NCI-H1092 (cell line): Measurements from ENCODE around the gene PPP1R3G.

Experiments
- DNase-seq: peaks from one replicate; lab custom pipeline; 2025; lab: John Stamatoyannopoulos, UW

Gene PPP1R3G

DNA sequence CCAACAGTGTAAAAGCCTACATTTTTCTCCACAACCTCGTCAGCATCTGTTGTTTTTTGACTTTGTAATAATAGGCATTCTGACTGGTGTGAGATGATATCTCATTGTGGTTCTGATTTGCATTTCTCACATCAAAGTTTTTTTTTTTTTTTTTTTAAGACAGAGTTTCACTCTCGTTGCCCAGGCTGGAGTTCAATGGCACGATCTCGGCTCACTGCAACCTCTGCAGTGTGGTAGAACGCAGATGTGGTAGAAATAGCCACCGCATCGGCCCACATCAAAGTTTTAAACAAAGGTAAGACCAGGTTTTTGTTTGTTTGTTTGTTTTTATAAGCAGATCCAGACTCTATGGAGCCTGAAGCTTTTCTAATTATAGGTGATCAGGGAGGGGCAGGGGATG lies 12.7 kb upstream of the PPP1R3G start:
- DNase-seq, result no peak

- DNase-seq, result no peak
These were observed 11.1 kb upstream of the PPP1R3G start for GRCh38 chr6:5073992-5074391.

DNA sequence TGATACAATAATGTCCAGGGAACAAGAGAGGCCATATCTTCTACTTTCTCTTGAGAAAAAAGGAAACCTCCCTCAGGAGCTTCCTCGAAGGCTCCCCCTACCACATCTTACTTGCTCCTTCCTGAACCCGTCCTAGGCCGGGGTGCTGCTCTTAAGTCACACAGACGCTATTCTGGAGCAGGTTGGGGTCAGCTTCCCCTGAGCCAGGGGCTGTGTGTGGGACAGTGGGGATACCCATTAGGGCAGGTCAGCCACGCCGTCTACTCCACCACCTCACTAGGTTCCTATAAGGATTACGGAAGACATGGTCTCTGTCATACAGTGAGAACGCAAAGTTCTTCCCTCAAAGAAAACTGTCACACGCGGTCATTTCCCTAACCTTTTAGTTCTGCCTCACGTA lies 8.2 kb upstream of the PPP1R3G start:
- DNase-seq, result no peak

DNA sequence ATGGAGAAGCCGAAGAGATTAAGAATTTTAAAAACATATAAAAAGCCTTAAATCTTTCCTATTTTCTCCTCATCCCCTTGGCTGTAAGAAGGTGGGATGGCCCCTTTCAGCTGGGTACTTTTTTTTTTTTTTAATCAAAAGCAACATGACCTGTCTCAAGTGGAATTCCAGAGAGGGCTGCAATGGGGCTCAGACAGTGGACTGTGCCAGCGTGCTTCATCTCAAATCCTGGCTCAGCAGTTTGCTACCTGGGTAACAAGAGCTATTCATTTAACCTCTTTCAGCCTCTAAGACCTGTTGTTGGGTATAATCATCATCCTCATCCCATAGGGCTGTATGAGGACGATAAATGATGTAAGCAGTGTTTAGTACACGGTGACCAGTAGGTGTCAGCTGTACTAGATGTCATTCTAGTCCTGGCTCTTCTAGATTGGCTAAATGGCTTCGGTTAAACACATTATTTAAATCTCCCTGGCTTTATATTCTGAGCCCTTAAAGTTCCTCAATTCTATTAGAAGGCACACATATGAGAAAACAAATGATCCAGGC lies 6.9 kb upstream of the PPP1R3G start:
- no peak for DNase-seq

DNA sequence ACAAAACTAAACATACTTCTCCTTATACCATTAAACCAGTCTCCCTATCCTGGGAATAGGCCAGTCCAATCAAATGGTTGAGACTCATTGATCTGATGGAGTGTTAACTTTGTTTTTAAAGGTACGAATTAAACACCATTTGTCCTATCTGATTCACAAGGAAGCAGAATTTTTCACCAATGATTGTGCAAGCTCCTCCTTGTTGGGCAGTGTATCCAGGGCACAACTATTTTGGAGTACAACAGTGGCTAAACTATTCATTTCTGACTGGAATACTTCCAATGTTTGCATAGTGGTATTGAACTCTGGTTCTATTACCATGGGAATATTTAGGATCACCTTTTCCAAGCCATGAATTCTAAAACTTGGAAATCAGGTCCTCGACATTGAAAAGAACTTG lies 5.4 kb upstream of the PPP1R3G start:
- no peak for DNase-seq

DNA sequence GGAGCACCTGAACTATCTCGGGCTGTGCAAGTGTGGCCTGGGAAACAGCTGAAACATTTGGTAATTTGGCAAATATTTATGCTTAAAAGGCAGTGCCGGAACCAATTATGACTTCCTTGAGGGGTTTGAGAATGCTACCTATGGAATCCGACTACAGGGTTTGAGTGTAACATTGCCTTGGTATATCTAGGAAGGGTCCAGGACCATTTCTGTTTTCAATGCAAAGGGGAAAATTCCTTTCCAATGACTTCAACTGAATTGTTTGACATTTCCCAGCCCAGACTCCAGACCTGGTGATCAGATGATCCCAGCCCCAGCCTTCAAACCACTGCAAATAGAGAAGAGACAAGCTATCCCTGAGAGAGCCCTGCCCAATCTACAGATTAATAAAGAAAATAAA lies 4.6 kb upstream of the PPP1R3G start:
- DNase-seq, result no peak

GRCh38 chr6:5081182-5081581 lies 4.0 kb upstream of the PPP1R3G start:
- DNase-seq, result no peak

- DNase-seq, result no peak
These were observed 3.2 kb upstream of the PPP1R3G start for GRCh38 chr6:5081955-5082354.

DNA sequence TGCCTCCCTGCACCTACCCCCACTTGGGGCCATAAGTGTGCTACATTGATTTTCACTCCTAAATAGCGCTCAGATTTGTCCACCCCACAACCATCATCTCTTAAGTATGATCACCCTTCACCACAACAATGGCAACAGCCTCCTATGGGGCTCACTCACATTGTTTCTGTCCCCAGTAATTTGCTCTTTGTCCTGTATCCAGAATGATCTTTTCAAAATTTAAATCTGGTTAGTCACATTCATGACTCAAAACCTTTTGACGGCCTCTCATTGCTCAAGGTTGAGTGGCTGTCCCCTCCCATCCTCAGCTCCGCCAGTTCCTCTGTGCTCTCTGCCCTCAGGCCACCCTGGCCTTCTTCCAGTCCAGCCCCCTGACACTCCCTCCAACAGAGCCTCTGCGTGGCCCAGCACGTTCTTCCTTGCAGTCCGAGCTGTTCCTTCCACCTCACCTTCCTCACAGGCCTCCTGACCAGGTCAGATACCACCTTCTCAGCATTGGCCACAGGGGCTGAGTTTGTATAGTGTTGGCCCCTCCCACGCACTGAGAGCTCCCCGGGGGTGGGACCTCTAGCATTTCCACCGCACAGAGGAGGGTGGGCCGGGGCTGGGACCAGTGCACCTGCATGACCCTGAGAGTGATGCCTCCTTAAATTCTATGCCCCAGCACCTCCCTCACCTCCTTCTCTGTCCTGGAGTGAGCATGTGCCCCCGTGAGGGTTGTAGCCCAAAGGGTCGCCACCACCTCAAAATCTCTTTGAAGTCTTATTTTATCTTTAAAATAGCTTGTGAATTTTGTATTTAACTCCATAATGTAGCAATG lies 2.4 kb upstream of the PPP1R3G start:
- no peak for DNase-seq

DNA sequence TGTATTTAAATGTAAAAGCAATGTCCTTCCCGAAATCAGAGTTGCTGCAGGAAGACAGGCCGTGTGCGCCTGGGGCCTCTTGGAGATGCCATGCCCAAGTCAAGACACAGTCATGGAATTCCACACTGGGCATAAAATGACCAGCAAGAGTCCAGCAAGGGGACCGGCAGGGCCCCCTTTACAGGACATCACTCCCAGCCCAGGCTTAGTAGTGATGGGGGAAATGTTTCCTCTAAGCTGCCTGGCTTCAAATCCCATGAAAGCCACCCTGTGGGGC lies 1.9 kb upstream of the PPP1R3G start:
- DNase-seq, result no peak

DNA sequence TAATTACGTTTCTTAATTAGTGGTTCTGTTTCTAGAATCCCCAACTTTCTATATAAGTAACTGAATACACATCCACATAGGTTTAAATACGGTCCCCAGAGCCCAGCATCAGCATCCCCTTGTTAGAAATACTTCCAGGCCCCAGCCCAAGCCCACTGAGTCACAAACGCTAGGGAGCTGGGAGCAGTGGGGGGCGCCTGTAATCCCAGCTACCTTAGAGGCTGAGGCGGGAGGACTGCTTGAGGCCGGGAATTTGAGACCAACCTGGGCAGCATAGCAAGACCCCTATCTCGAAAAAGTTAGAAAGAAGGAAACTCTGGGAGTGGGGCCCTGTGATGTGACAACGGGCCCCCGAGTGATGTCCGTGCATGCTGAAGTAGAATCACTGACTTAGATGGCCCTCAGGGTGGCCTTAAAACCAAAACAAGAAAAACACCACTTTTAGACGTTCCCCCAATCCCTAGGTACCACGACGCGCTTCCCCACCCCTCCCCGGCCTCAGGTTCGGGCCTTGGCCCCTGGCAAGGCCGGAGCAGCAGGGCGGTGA lies 1.3 kb upstream of the PPP1R3G start:
- DNase-seq, result no peak

DNA sequence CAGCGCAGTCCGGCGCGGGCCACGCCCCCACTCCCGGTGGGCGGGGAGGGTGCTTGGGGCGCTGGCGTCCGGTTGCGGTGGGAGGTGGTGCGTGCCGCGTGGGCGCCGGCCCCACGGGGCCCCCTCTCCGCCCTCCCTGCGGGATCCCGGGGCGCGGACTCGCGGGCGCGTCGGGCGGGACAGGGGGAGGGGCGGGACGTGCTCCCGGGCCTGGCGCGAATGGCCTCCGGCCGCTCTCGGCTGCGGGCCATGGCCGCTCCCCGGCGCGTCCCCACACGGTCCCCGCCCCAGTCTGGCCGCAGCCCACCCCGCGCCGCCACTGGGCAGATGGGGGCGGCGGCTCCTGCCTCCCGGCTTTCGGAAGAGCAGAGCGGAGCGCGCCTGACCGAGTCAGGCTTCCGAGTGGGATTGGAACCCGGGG lies 771 bp upstream of the PPP1R3G start:
- no peak for DNase-seq

GRCh38 chr6:5085648-5086293 lies 630 bp downstream of the PPP1R3G start:
- DNase-seq, result no peak

DNA sequence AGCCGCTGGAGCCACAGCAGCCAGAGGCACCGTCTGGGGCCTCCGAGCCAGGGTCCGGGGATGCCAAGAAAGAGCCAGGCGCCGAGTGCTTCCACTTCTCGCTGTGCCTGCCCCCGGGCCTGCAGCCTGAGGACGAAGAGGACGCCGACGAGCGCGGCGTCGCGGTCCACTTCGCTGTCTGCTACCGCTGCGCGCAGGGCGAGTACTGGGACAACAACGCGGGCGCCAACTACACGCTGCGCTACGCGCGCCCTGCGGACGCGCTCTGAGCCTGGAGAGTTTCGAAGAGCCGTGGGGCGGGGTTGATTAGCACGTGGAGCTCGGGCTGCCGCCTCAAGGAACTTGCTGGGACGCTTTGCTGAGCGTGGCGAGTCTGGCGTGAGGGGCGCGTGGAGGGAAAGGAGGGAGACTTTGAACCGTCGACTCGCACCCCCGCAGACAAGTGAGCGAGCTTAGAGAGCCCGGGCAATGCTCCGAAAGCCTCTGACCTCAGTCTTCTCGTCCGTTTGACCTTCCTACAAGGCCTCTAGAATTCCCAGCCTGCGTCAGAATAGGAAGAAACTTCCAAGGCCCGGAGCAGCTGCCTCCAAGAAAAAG lies 1.3 kb downstream of the PPP1R3G start:
- DNase-seq, result no peak

DNA sequence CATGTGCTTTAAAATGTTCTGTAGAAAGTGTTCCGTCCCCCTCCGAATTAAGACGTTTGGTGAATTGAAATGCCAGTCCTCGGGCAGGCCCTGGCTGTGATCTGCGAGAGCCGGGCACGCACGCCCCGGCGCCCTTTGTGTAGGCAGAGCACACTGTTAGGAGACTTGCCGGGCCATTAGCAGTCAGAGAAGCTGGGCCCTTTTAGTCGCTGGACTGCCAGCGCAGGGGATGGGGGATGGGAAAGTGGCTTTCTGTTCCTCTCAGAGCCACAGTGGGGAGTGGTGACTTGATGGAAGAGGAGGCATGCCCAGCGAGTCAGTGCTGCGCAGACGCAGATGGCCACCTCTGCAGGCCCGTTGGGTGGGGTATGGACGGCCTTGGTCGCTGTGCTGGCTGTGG lies 2.2 kb downstream of the PPP1R3G start:
- DNase-seq, result no peak

DNA sequence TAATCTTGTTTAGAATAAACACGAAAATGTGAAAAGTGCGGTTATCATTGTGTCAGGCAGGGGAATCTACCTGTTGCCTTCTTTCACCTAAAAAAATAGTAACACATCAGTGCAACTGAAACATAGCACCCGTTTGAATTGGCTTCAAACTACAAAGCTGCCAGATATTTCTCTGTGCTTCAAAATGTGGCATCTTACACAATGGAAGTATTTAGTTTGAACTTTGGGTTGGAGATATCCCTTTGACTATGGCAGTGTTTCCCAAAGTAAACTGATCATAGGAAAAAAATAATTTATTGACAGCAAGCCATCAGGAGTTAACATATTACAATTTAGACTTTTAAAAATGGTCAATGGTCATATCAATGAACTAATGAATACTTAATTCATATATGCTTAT lies 3.6 kb downstream of the PPP1R3G start:
- DNase-seq, result no peak

GRCh38 chr6:5089481-5090438 lies 4.6 kb downstream of the PPP1R3G start:
- DNase-seq, result no peak

DNA sequence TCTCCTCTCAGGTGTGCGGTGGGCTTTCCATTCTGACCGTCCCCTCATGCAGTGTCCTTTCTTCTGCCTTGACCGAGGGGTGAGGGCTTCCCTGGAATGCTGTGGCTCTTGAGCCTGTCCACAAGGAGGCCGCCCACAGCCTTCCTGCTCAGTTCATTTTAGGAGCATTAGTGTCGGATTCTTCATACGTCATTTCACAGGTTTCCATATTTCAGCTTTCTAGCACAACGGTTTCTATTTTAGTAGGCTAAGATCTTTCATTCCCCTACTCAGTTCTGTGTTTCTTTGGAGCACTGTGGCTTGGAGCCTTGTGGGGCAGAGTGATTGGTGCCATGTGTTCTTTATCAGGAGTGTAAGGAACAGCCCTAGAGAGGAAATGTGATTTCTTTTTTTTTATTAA lies 5.5 kb downstream of the PPP1R3G start:
- DNase-seq, result no peak

GRCh38 chr6:5091210-5092069 lies 6.3 kb downstream of the PPP1R3G start:
- DNase-seq, result no peak

GRCh38 chr6:5093231-5094015 lies 8.3 kb downstream of the PPP1R3G start:
- DNase-seq, result no peak
